NT2/D1 (cell line): ENCODE results near the gene EIF2S1.

ENCODE experiments used
- YY1 ChIP-seq: IDR thresholded peaks from 2 replicates; pipeline ENCODE4 v1.6.1; 2011; ENCODE audit not compliant: insufficient read length, insufficient read depth
- ZNF274 ChIP-seq: IDR thresholded peaks from 2 replicates; pipeline ENCODE4 v1.6.1; 2011; ENCODE audit warnings: mild to moderate bottlenecking, low read depth, low read length

- TF ChIP-seq YY1 (no peak), ZNF274 (no peak)
Measured at GRCh38 chr14:67331368-67332125, 28.6 kb upstream of the EIF2S1 start.
